Stomach (tissue), 9 donors: ENCODE measurements around the gene AK6. TPM values are rescaled to one million over a fixed set of nuclear protein-coding genes. Genes with fewer than 3 reads are reported as not detected.
"Not testable (repeated sequence)": the region's sequence is repeated elsewhere in the genome, so short reads cannot be mapped to it uniquely, and the experiment has no call there.

ENCODE experiments used
- DNase-seq, 2 donors: peaks; one replicate each; pipeline versions ENCODE4 v3.0.0 to v3.0.0-alpha.2; 2013 to 2019
- H3K27ac ChIP-seq, 5 donors: fragments of 200-600 bp in 4 of 5; sonication (generic) in 4 of 5; one replicate each; pipeline ENCODE4 v1.5.1; 2013 to 2019; ENCODE audit warnings: mild to moderate bottlenecking in 1 of 5, moderate library complexity in 1 of 5
- H3K27me3 ChIP-seq, 3 donors: fragments of 200-600 bp; sonication (generic); one replicate each; pipeline ENCODE4 v1.5.1; 2017 to 2019; ENCODE audit warnings: mixed run types in 1 of 3
- H3K36me3 ChIP-seq, 4 donors: fragments of 200-600 bp; sonication (generic); 1 replicate in 3 of 4; 2 replicates in 1 of 4; pipeline ENCODE4 v1.5.1; 2016 to 2019
- H3K4me1 ChIP-seq, 4 donors: fragments of 200-600 bp; sonication (generic); one replicate each; pipeline ENCODE4 v1.5.1; 2016 to 2019
- H3K4me3 ChIP-seq, 4 donors: fragments of 200-600 bp; sonication (generic) in 3 of 4; one replicate each; pipeline ENCODE4 v1.5.1; 2016 to 2019; ENCODE audit warnings: mild to moderate bottlenecking in 1 of 4
- H3K9me3 ChIP-seq, 4 donors: fragments of 200-600 bp; sonication (generic); one replicate each; pipeline ENCODE4 v1.5.1; 2016 to 2019
- CTCF ChIP-seq, 7 experiments: fragments of 450-650 bp in 4 of 7; fragments of 200-600 bp in 3 of 7; sonication (generic) in 3 of 7; IDR thresholded peaks; one replicate each; pipeline ENCODE4 v1.5.1; 2016 to 2019; ENCODE audit warnings: antibody characterized with exemption in 7 of 7, control low read depth in 2 of 7, mild to moderate bottlenecking in 1 of 7
- EP300 ChIP-seq: sonication (generic); formaldehyde crosslinking; IDR thresholded peaks from one replicate; pipeline ENCODE4 v1.6.1; 2017; ENCODE audit warnings: antibody characterized with exemption
- POLR2A ChIP-seq, 4 donors: fragments of 450-650 bp; IDR thresholded peaks; one replicate each; pipeline ENCODE4 v1.6.1; 2016; ENCODE audit warnings: antibody characterized with exemption in 4 of 4, control low read depth in 2 of 4, mild to moderate bottlenecking in 1 of 4, moderate library complexity in 1 of 4
- POLR2AphosphoS5 ChIP-seq, 3 donors: sonication (generic); formaldehyde crosslinking; IDR thresholded peaks; one replicate each; pipeline ENCODE4 v1.6.1; 2016; ENCODE audit warnings: antibody characterized with exemption in 3 of 3
- WGBS, 5 donors: extraction: QIAGEN DNeasy Blood & Tissue Kit in 3 of 5; methylation state at CpG; one replicate each; pipeline versions ENCODE4 v1.1.5 to v1.1.7; 2013 to 2018; 5-methylcytosine and 5-hydroxymethylcytosine counted together
- intact Hi-C: fragments of 100-400 bp; cut with DNase I; formaldehyde crosslinking; loops from one replicate; pipeline ENCODE4 v1.15.1; 2023; ENCODE audit warnings: low total_unique reads
- polyA plus RNA-seq, 3 donors: library from polyadenylated mRNA; stranded (reverse); fragments of 200-250 nt; gene quantifications; one replicate each; pipeline ENCODE4 v1.2.3, GENCODE V29; 2013
- total RNA-seq, 5 donors: library from RNA; depleted of rRNA; stranded (reverse); fragments of >200 nt; gene quantifications; one replicate each; pipeline versions ENCODE4 v1.1.0 to v1.2.3, GENCODE V29; 2014 to 2016
- donor health status: healthy with polysubstance abuse.
- donor health status: Bipolar disorder and iron deficiency.
- donor health status: healthy.

Gene AK6
- total and polyA plus RNA-seq, 8 donors, result 17.5 to 45.4 (median 41.4) TPM; not detected in 2

DNA sequence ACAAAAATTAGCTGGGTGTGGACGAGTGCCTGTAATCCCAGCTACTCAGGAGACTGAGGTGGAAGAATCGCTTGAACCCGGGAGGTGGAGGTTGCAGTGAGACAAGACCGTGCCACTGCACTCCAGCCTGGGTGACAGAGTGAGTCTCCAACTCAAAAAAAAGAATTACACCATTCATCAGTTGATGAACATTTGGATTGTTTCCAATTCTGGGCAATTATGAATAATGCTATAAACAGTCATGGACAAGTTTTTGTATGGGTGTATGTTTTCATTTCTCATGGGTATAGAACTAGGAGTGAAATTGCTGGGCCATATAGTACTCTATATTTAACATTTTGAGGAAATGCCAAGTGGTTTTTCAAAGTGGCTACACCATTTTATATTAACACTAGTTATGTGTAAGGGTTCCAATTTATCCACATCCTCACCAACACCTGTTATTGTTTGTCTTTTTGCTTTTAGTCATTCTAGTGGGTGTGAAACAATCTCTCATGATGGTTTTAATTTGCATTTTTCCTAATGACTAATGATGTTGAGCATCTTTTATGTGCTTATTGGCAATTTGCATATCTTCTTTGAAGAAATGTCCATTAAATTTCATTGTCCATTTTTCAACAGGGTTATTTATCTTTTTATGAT lies 27.7 kb downstream of the AK6 start:
- Histone ChIP-seq H3K9me3 (no peaks in the 10 kb centered on the region), H3K27me3 (no peaks in the 10 kb centered on the region), H3K4me3 (no peak overlapping the region), H3K27ac (no peak overlapping the region), H3K36me3 (no peaks in the 10 kb centered on the region), H3K4me1 (no peaks in the 10 kb centered on the region)
- WGBS, 5 donors, result 86 to 92% (median 91%) methylated on average over 4 of the region's 4 CpGs
- DNase-seq, result no peak
- TF ChIP-seq EP300 (no peak), POLR2A (IDR thresholded peaks at IDR 0.05) (no peak), CTCF (IDR thresholded peaks at IDR 0.05) (no peak), POLR2AphosphoS5 (IDR thresholded peaks at IDR 0.05) (no peak)
- intact Hi-C loops, result no loop called here

- peak in 1 of 2 donors; percentile 17 for DNase-seq
- Histone ChIP-seq H3K4me3 (no peak overlapping the region), H3K27ac (no peak overlapping the region), H3K36me3 (no peaks in the 10 kb centered on the region), H3K27me3 (no peaks in the 10 kb centered on the region), H3K9me3 (no peaks in the 10 kb centered on the region), H3K4me1 (peaks cover 6 to 43% (median 19%) of the 10 kb centered on the region in 4 donors)
- TF ChIP-seq EP300 (no peak), CTCF (IDR thresholded peaks at IDR 0.05) (no peak), POLR2A (IDR thresholded peaks at IDR 0.05) (no peak), POLR2AphosphoS5 (IDR thresholded peaks at IDR 0.05) (no peak)
- WGBS, 5 donors, result 79 to 92% (median 88%) methylated on average over 7 of the region's 7 CpGs
- intact Hi-C loops, result no loop called here
Measured at GRCh38 chr5:69335341-69335935, 33.9 kb downstream of the AK6 start.

DNA sequence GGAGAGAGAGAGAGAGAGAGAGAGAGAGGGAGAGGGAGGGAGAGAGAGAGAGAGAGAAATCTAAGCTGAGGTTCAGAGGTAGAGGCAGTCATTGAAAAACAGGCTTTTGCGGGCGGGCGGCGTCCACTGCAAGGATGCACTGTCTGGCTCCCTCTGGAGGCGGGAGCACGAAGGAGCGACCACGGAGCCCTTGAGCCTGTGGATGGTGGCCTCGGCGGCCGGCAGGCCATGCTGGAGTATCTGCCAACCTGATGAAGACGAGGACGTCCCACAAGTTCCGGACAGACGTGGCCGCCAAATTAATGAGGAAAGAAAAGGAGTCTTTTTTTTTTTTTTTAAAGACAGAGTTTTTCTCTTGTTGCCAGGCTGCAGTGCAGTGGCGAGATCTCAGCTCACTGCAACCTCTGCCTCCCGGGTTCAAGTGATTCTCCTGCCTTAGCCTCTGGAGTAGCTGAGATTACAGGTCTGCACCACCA lies 34.5 kb downstream of the AK6 start:
- Histone ChIP-seq H3K4me3 (peak overlapping the region in 1 of 4 donors; percentile 20), H3K27ac (peak overlapping the region in 2 of 5 donors; percentile 38 to 50), H3K27me3 (no peaks in the 10 kb centered on the region), H3K4me1 (peaks cover 10 to 49% (median 19%) of the 10 kb centered on the region in 4 donors), H3K36me3 (no peaks in the 10 kb centered on the region), H3K9me3 (no peaks in the 10 kb centered on the region)
- TF ChIP-seq EP300 (no peak), POLR2A (IDR thresholded peaks at IDR 0.05) (no peak), POLR2AphosphoS5 (IDR thresholded peaks at IDR 0.05) (peak in 1 of 3 donors; percentile 53), CTCF (IDR thresholded peaks at IDR 0.05) (peak in 5 of 7 experiments; percentile 58 to 78 (median 72))
- WGBS, 5 donors, result 10 to 17% (median 12%) methylated on average over 18 of the region's 18 CpGs
- intact Hi-C loops, result no loop called here
- DNase-seq, result peak; percentile 91 to 95

GRCh38 chr5:69333668-69334315 lies 35.5 kb downstream of the AK6 start:
- DNase-seq, H3K27me3 ChIP-seq, H3K36me3 ChIP-seq, H3K4me3 ChIP-seq, intact Hi-C loops, H3K9me3 ChIP-seq: not testable (repeated sequence)
- Histone ChIP-seq H3K4me1 (peaks cover 10 to 49% (median 19%) of the 10 kb centered on the region in 4 donors), H3K27ac (peak overlapping the region in 1 of 5 donors; percentile 85)
- 94 to 97% (median 96%) methylated on average over 20 to 25 of the region's 25 CpGs for WGBS, 5 donors
